A549 (cell line): ENCODE measurements around the gene ZFP92. TPM values are rescaled to one million over a fixed set of nuclear protein-coding genes. Genes with fewer than 3 reads are reported as not detected.

Experiments used
- ATAC-seq, 2 experiments: fragments of 200-7000 bp in 1 of 2; fragments of >200 bp in 1 of 2; cut with Nextera tagmentation in 1 of 2; cut with Tn5 transposase in 1 of 2; 3 replicates each; pipeline versions ENCODE4 v1.8.0 to v1.9.1; 2018 to 2020; ENCODE audit warnings: mild to moderate bottlenecking in 1 of 2, moderate library complexity in 1 of 2
- CTCF ChIA-PET: fragments of 300-600 bp; sonication (Branson Sonifier 250); formaldehyde crosslinking; extraction: SDS; loops from one replicate; lab custom pipeline; 2021; ENCODE audit warnings: antibody characterized with exemption, inconsistent platforms; lab: Yijun Ruan, JAX
- POLR2A ChIA-PET: fragments of 350-600 bp; formaldehyde crosslinking; extraction: SDS; loops from one replicate; lab custom pipeline; 2021; ENCODE audit warnings: antibody characterized with exemption, inconsistent platforms; lab: Yijun Ruan, JAX
- DNase-seq, 2 experiments: peaks; one replicate each; pipeline versions ENCODE4 v3.0.0 to v3.0.0-alpha.2; 2011 to 2016; ENCODE audit warnings: low read depth in 1 of 2, low spot score in 1 of 2
- FAIRE-seq: peaks from 2 replicates; lab custom pipeline; 2011; peaks lifted over from hg19 to GRCh38; lab: Jason Lieb, UNC
- H3K27ac ChIP-seq, 2 experiments: fragments of >200 bp; sonication (Bioruptor Twin); formaldehyde crosslinking; 3 replicates each; pipeline ENCODE4 v1.5.1; 2016 to 2017
- H3K4me1 ChIP-seq: fragments of >200 bp; sonication (Bioruptor Twin); formaldehyde crosslinking; 3 replicates; pipeline ENCODE4 v1.6.1; 2016
- H3K4me2 ChIP-seq: fragments of >200 bp; sonication (Bioruptor Twin); formaldehyde crosslinking; 3 replicates; pipeline ENCODE4 v1.6.1; 2016
- H3K4me3 ChIP-seq: fragments of >200 bp; sonication (Bioruptor Twin); formaldehyde crosslinking; 3 replicates; pipeline ENCODE4 v1.5.1; 2016
- H3K9me3 ChIP-seq: fragments of >200 bp; sonication (Bioruptor Twin); formaldehyde crosslinking; 3 replicates; pipeline ENCODE4 v1.6.1; 2016
- ATOH8 ChIP-seq: fragments of 250-450 bp; sonication (Bioruptor Pico); IDR thresholded peaks from 2 replicates; pipeline ENCODE4 v1.5.0; 2020; ENCODE audit warnings: low read depth, mild to moderate bottlenecking, moderate library complexity
- BCL3 ChIP-seq: fragments of >200 bp; sonication (Bioruptor Twin); formaldehyde crosslinking; IDR thresholded peaks from 3 replicates; pipeline ENCODE4 v1.6.1; 2016
- BHLHE40 ChIP-seq: IDR thresholded peaks from 2 replicates; pipeline ENCODE4 v1.6.1; 2012; ENCODE audit warnings: low read depth, low read length, inconsistent platforms
- CBX2 ChIP-seq: fragments of 200-600 bp; sonication (generic); IDR thresholded peaks from 2 replicates; pipeline ENCODE4 v1.6.1; 2016; ENCODE audit warnings: low read depth, mild to moderate bottlenecking, borderline replicate concordance
- CBX8 ChIP-seq: fragments of 200-600 bp; sonication (generic); IDR thresholded peaks from 2 replicates; pipeline ENCODE4 v1.6.1; 2016
- EHMT2 ChIP-seq: fragments of 200-600 bp; sonication (generic); IDR thresholded peaks from 2 replicates; pipeline ENCODE4 v1.6.1; 2016; ENCODE audit warnings: antibody characterized with exemption, low read depth, mild to moderate bottlenecking, moderate library complexity
- ESRRA ChIP-seq: fragments of 150-350 bp; IDR thresholded peaks from 2 replicates; pipeline ENCODE4 v1.6.1; 2014; ENCODE audit warnings: mild to moderate bottlenecking, low read length, borderline replicate concordance
- FOSB ChIP-seq: fragments of 250-450 bp; sonication (Bioruptor Pico); IDR thresholded peaks from 2 replicates; pipeline ENCODE4 v1.5.0; 2020; ENCODE audit warnings: mild to moderate bottlenecking, moderate library complexity
- FOSL2 ChIP-seq, 2 experiments: fragments of 450-650 bp in 1 of 2; fragments of >200 bp in 1 of 2; sonication (Bioruptor Twin) in 1 of 2; formaldehyde crosslinking; IDR thresholded peaks; 2 replicates each; pipeline versions ENCODE4 v1.5.0 to v1.6.1; 2016 to 2020; ENCODE audit warnings: mild to moderate bottlenecking in 1 of 2, moderate library complexity in 1 of 2
- GATA3 ChIP-seq: IDR thresholded peaks from 2 replicates; pipeline ENCODE4 v1.6.1; 2012; ENCODE audit warnings: borderline replicate concordance
- HES2 ChIP-seq: fragments of >200 bp; sonication (Bioruptor Twin); formaldehyde crosslinking; IDR thresholded peaks from 2 replicates; pipeline ENCODE4 v1.6.1; 2016
- HOXB5 ChIP-seq: fragments of 250-450 bp; sonication (Bioruptor Pico); IDR thresholded peaks from 2 replicates; pipeline ENCODE4 v1.5.0; 2020; ENCODE audit warnings: mild to moderate bottlenecking, moderate library complexity
- JUN ChIP-seq, 2 experiments: fragments of >200 bp; sonication (Bioruptor Twin); formaldehyde crosslinking; IDR thresholded peaks; 2 replicates in 1 of 2; 3 replicates in 1 of 2; pipeline ENCODE4 v1.6.1; 2016 to 2017
- MAFK ChIP-seq: fragments of 450-650 bp; IDR thresholded peaks from 2 replicates; pipeline ENCODE4 v1.6.1; 2014; ENCODE audit not compliant: partially characterized antibody
- MYC ChIP-seq: IDR thresholded peaks from 2 replicates; pipeline ENCODE4 v1.6.1; 2012; ENCODE audit warnings: mild to moderate bottlenecking, inconsistent platforms, low read length, improper control_type of control experiment, borderline replicate concordance
- NFE2L2 ChIP-seq: fragments of 150-350 bp; conservative IDR thresholded peaks from 2 replicates; pipeline ENCODE4 v1.6.1; 2014; ENCODE audit warnings: low read length
- NPAS2 ChIP-seq: fragments of 250-450 bp; sonication (Bioruptor Pico); IDR thresholded peaks from 2 replicates; pipeline ENCODE4 v1.8.0; 2022; ENCODE audit warnings: mild to moderate bottlenecking, moderate library complexity, borderline replicate concordance
- NR3C1 ChIP-seq: fragments of >200 bp; sonication (Bioruptor Twin); formaldehyde crosslinking; IDR thresholded peaks from 3 replicates; pipeline ENCODE4 v1.6.1; 2017
- RARB ChIP-seq: fragments of 250-450 bp; sonication (Bioruptor Pico); IDR thresholded peaks from 2 replicates; pipeline ENCODE4 v1.8.0; 2021; ENCODE audit warnings: mild to moderate bottlenecking, moderate library complexity
- RNF2 ChIP-seq: fragments of 200-600 bp; sonication (generic); IDR thresholded peaks from 2 replicates; pipeline ENCODE4 v1.6.1; 2016; ENCODE audit warnings: low read depth, mild to moderate bottlenecking, antibody characterized with exemption, moderate library complexity, borderline replicate concordance
- SREBF2 ChIP-seq: fragments of 450-650 bp; IDR thresholded peaks from 2 replicates; pipeline ENCODE4 v1.6.1; 2014; ENCODE audit warnings: mild to moderate bottlenecking, moderate library complexity
- WGBS: methylation state at CpG from one replicate; pipeline ENCODE4 v1.1.6; 2017; ENCODE audit errors: missing lambda C conversion rate; 5-methylcytosine and 5-hydroxymethylcytosine counted together
- polyA plus RNA-seq, 4 experiments: library from polyadenylated mRNA; depleted of rRNA in 3 of 4; stranded (reverse); fragments of >200 nt; fragmentation: RNase III in 1 of 4; extraction: RNeasy Plus Mini Kit Qiagen cat#74134 plus additional on column Dnase treatment in 1 of 4; gene quantifications; 2 replicates in 3 of 4; 3 replicates in 1 of 4; pipeline ENCODE4 v1.2.3, GENCODE V29; 2011 to 2017
- TF ChIP-seq, protein P1 (sequence below): fragments of 250-450 bp; sonication (Bioruptor Pico); IDR thresholded peaks from 2 replicates; pipeline ENCODE4 v1.5.0; 2021; ENCODE audit warnings: mild to moderate bottlenecking, moderate library complexity, borderline replicate concordance

The ZFP92 gene
- polyA plus RNA-seq, 2 of the 4 experiments (the other 2 are of a cell fraction) = 0.47 to 0.70 TPM

DNA sequence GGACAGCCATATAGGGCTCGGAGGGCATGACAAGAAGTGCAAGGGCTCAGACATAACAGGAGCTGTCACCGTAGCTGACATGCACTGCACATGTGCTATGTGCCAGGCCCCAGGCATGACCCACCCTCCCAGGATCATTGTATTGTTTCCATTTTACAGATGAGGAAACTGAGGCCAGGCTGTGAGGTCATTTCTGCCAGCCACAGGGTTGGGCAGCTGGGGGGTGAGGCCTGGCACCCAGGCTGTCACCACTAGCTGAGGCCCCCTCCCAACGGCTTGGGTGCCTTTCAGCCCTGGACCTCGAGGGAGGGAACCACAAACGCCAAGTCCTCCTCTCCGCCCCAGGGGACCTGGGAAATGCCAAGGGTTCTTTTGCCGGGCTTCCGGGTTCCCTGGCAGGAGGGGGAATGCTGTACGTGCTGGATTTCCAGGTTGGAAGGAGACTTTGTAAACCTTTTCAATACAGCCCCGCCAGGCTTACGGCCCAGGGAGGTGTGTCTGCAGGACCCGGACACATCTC lies 21.9 kb downstream of the ZFP92 start:
- WGBS = 47% methylated on average over 6 of the region's 12 CpGs
- CTCF ChIA-PET = interaction anchor here (0.6 to 2.6 kb wide), 3 partner anchors 12 to 74 kb away, joined by 3 to 7 read pairs (median 3); partner anchors contain the start of gene HAUS7

DNA sequence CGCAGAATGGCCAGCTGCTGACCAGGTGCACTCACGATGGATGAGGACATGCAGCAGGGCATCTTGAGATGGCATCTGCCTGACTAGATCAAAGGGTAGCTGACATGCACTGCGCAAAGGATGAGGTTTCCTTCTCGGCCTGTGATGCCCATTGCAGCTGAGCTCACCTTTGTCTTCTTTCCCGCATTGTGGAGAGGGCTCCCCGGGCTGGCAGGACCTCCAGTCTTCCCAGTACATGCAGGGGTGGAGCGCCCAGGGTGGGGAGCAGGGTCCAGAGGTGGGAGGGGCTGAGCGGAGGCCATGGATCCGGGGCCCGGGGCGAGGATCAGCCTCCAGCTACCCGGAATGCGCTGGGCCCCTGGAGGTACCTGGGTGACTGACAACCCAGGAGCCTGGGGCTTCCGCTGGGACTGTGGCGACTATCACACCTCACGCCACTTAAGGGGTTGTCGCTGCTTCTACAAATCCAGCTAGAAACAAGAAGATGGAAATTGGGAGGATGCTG lies 22.6 kb downstream of the ZFP92 start:
- no peak for TF ChIP-seq BHLHE40
- no peak for TF ChIP-seq BCL3
- no peak for TF ChIP-seq RARB (CRISPR knock-in tag)
- no peak for TF ChIP-seq RNF2
- TF ChIP-seq ATOH8 = no peak
- TF ChIP-seq HOXB5 = no peak
- no peak for TF ChIP-seq SREBF2
- no peak for TF ChIP-seq CBX2
- no peak for TF ChIP-seq MYC
- TF ChIP-seq MAFK = no peak
- 96% methylated on average over 5 of the region's 17 CpGs for WGBS
- Histone ChIP-seq H3K4me2 (no peak overlapping the region), H3K9me3 (peaks cover 6% of the 10 kb centered on the region; the same call in 1 of the 3 replicates), H3K4me1 (no peaks in the 10 kb centered on the region), H3K4me3 (no peak overlapping the region), H3K27ac (no peak overlapping the region)
- ChIA-PET POLR2A (no interaction called here), CTCF (interaction anchor here (0.6 to 2.6 kb wide), 3 partner anchors 11 to 73 kb away, joined by 3 to 7 read pairs (median 3); partner anchors contain the start of gene HAUS7)
- DNase-seq = no peak
- no peak for ATAC-seq
- FAIRE-seq = no peak

More for the DNA sequence above, 21.9 kb downstream of the ZFP92 start:
- POLR2A ChIA-PET = no interaction called here
- TF ChIP-seq SREBF2 = no peak
- TF ChIP-seq JUN (IDR thresholded peaks at IDR 0.05) = no peak
- TF ChIP-seq, protein P1, sequence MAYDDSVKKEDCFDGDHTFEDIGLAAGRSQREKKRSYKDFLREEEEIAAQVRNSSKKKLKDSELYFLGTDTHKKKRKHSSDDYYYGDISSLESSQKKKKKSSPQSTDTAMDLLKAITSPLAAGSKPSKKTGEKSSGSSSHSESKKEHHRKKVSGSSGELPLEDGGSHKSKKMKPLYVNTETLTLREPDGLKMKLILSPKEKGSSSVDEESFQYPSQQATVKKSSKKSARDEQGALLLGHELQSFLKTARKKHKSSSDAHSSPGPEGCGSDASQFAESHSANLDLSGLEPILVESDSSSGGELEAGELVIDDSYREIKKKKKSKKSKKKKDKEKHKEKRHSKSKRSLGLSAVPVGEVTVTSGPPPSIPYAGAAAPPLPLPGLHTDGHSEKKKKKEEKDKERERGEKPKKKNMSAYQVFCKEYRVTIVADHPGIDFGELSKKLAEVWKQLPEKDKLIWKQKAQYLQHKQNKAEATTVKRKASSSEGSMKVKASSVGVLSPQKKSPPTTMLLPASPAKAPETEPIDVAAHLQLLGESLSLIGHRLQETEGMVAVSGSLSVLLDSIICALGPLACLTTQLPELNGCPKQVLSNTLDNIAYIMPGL (CRISPR knock-in tag) = no peak
- no peak for TF ChIP-seq CBX2
- no peak for TF ChIP-seq GATA3
- no peak for TF ChIP-seq HES2
- no peak for TF ChIP-seq NFE2L2
- no peak for TF ChIP-seq NR3C1
- TF ChIP-seq ESRRA = no peak
- no peak for TF ChIP-seq RARB (CRISPR knock-in tag)
- TF ChIP-seq FOSL2 (IDR thresholded peaks at IDR 0.05) = no peak
- no peak for TF ChIP-seq FOSL2 (CRISPR knock-in tag; IDR thresholded peaks at IDR 0.05)
- TF ChIP-seq NPAS2 (CRISPR knock-in tag) = no peak
- TF ChIP-seq CBX8 = no peak
- TF ChIP-seq FOSB = no peak
- TF ChIP-seq EHMT2 = no peak
- no peak overlapping the region for H3K4me2 ChIP-seq
- peaks cover 6% of the 10 kb centered on the region; the same call in 1 of the 3 replicates for H3K9me3 ChIP-seq
- H3K27ac ChIP-seq = no peak overlapping the region
- FAIRE-seq (no peak), ATAC-seq (no peak), DNase-seq (no peak)
- H3K4me3 ChIP-seq = no peak overlapping the region
- no peaks in the 10 kb centered on the region for H3K4me1 ChIP-seq
